K562 (cell line): ENCODE measurements around the gene COL20A1. TPM values are rescaled to one million over a fixed set of nuclear protein-coding genes. Genes with fewer than 3 reads are reported as not detected.

ENCODE experiments used
- ATAC-seq: fragments of 200-7000 bp; cut with Tn5 transposase; 3 replicates; pipeline ENCODE4 v1.9.1; 2020; ENCODE audit warnings: moderate library complexity
- BruUV-seq: library from RNA; stranded (reverse); fragments of 400-500 nt; replicated peaks from 2 replicates; lab custom pipeline; 2021; lab: Mats Ljungman, UMichigan
- CTCF ChIA-PET: fragments of 300-600 bp; formaldehyde crosslinking; extraction: SDS; loops from one replicate; lab custom pipeline; 2021; ENCODE audit warnings: low intra/inter-chr PET ratio; lab: Yijun Ruan, JAX
- POLR2A ChIA-PET: fragments of 300-600, 350-650 bp; sonication (Branson Sonifier 250); formaldehyde crosslinking; extraction: SDS; loops from one replicate; lab custom pipeline; 2021; ENCODE audit warnings: antibody characterized with exemption, inconsistent platforms; lab: Yijun Ruan, JAX
- DNase-seq, 4 experiments: peaks; one replicate each; pipeline versions ENCODE4 v3.0.0 to v3.0.0-alpha.2; 2011 to 2018; ENCODE audit warnings: low spot score in 3 of 4, mixed read lengths in 3 of 4; ENCODE audit errors: extremely low read depth in 1 of 4
- FAIRE-seq: peaks from 2 replicates; lab custom pipeline; 2011; peaks lifted over from hg19 to GRCh38; lab: Jason Lieb, UNC
- H2AFZ ChIP-seq: 2 replicates; pipeline ENCODE4 v1.6.0; 2011; ENCODE audit warnings: low read depth, low read length, control low read depth, inconsistent platforms
- H3K27ac ChIP-seq: fragments of 200-600 bp; 3 replicates; pipeline ENCODE4 v1.8.0; 2011; ENCODE audit warnings: low read depth, mild to moderate bottlenecking, control low read depth, inconsistent platforms, low read length, moderate library complexity, mixed read lengths; ENCODE audit errors: extremely low read depth
- H3K27me3 ChIP-seq, 2 experiments: fragments of 300-600 bp in 1 of 2; 2 replicates in 1 of 2; 3 replicates in 1 of 2; pipeline versions ENCODE4 v1.6.0 to v1.8.0; 2011; ENCODE audit warnings: inconsistent platforms in 2 of 2, low read length in 2 of 2, mild to moderate bottlenecking in 1 of 2, mixed read lengths in 1 of 2, moderate library complexity in 1 of 2; ENCODE audit not compliant: control insufficient read depth in 2 of 2, insufficient read depth in 2 of 2
- H3K36me3 ChIP-seq: fragments of 300-600 bp; 3 replicates; pipeline ENCODE4 v1.8.0; 2011; ENCODE audit warnings: mild to moderate bottlenecking, low read length, inconsistent platforms; ENCODE audit not compliant: control insufficient read depth, insufficient read depth
- H3K4me1 ChIP-seq, 2 experiments: fragments of 200-600 bp in 1 of 2; replicated peaks in 1 of 2; 2 replicates in 1 of 2; 3 replicates in 1 of 2; pipeline versions ENCODE4 v1.5.1 to v1.8.0; 2011; ENCODE audit warnings: inconsistent platforms in 2 of 2, low read length in 2 of 2, mild to moderate bottlenecking in 1 of 2, mixed read lengths in 1 of 2, moderate library complexity in 1 of 2; ENCODE audit not compliant: control insufficient read depth in 2 of 2, insufficient read depth in 2 of 2
- H3K4me2 ChIP-seq: 2 replicates; pipeline ENCODE4 v1.6.1; 2011; ENCODE audit warnings: low read length, control low read depth, inconsistent platforms, mixed read lengths; ENCODE audit not compliant: insufficient read depth
- H3K4me3 ChIP-seq: fragments of 200-600 bp; sonication (generic), shearing (Covaris generic); 2 replicates; pipeline ENCODE4 v1.5.1; 2016; ENCODE audit warnings: control low read depth, inconsistent platforms
- H3K79me2 ChIP-seq: fragments of 200-600 bp; 3 replicates; pipeline ENCODE4 v1.8.0; 2011; ENCODE audit warnings: low read length, inconsistent platforms; ENCODE audit not compliant: control insufficient read depth, insufficient read depth
- H3K9ac ChIP-seq, 2 experiments: 2 replicates each; pipeline versions ENCODE4 v1.6.0 to v1.6.1; 2011; ENCODE audit warnings: low read depth in 2 of 2, low read length in 2 of 2, control low read depth in 1 of 2, inconsistent platforms in 1 of 2, mild to moderate bottlenecking in 1 of 2, mixed read lengths in 1 of 2; ENCODE audit not compliant: insufficient read depth in 1 of 2
- H3K9me1 ChIP-seq: one replicate; pipeline ENCODE4 v1.6.0; 2011; ENCODE audit warnings: inconsistent platforms, mild to moderate bottlenecking, low read length, moderate library complexity; ENCODE audit not compliant: control insufficient read depth, insufficient read depth
- H3K9me3 ChIP-seq: replicated peaks from 2 replicates; pipeline ENCODE4 v1.5.1; 2011; ENCODE audit warnings: low read depth, low read length, inconsistent platforms; ENCODE audit not compliant: control insufficient read depth, insufficient read depth
- H4K20me1 ChIP-seq: replicated peaks from 2 replicates; pipeline ENCODE4 v1.6.1; 2011; ENCODE audit warnings: low read length, inconsistent platforms, mixed read lengths; ENCODE audit not compliant: control insufficient read depth, insufficient read depth
- BACH1 ChIP-seq: fragments of 200-800 bp; sonication (Bioruptor generic); IDR thresholded peaks from 2 replicates; pipeline ENCODE4 v1.6.1; 2016; ENCODE audit warnings: missing genetic modification characterization, missing compliant biosample characterization
- FOXP1 ChIP-seq: sonication (generic); formaldehyde crosslinking; IDR thresholded peaks from 2 replicates; pipeline ENCODE4 v1.8.0; 2022; ENCODE audit warnings: mild to moderate bottlenecking, missing genetic modification reagents
- FUS ChIP-seq: fragments of 200-400 bp; formaldehyde crosslinking; optimal IDR thresholded peaks from 2 replicates; pipeline ENCODE3; 2017; ENCODE audit warnings: low read depth, low read length
- SRF ChIP-seq, 2 experiments: fragments of 250-450, 450-650 bp in 1 of 2; sonication (Bioruptor Pico) in 1 of 2; sonication (generic) in 1 of 2; formaldehyde crosslinking; IDR thresholded peaks; 2 replicates each; pipeline versions ENCODE4 v1.5.0 to v1.5.1; 2020 to 2022; ENCODE audit warnings: mild to moderate bottlenecking in 1 of 2, missing genetic modification reagents in 1 of 2
- SRSF3 ChIP-seq: fragments of 200-400 bp; formaldehyde crosslinking; IDR thresholded peaks from 2 replicates; pipeline ENCODE4 v1.6.1; 2016; ENCODE audit warnings: mild to moderate bottlenecking, low read length, moderate library complexity; ENCODE audit not compliant: insufficient read depth
- ZKSCAN8 ChIP-seq: fragments of 200-800 bp; sonication (Bioruptor generic); IDR thresholded peaks from 2 replicates; pipeline ENCODE4 v1.6.1; 2016; ENCODE audit warnings: missing genetic modification characterization, missing compliant biosample characterization
- ZNF217 ChIP-seq: sonication (generic); formaldehyde crosslinking; IDR thresholded peaks from 2 replicates; pipeline ENCODE4 v1.8.0; 2022; ENCODE audit warnings: mild to moderate bottlenecking, missing genetic modification reagents
- ZNF79 ChIP-seq: fragments of 250-450 bp; sonication (Bioruptor Pico); IDR thresholded peaks from 2 replicates; pipeline ENCODE4 v1.4.0; 2020; ENCODE audit warnings: low read depth, mild to moderate bottlenecking, moderate library complexity
- WGBS: fragments of 100-300 bp; shearing (Covaris generic); methylation state at CpG from one replicate; pipeline ENCODE4 v1.1.6; 2016; ENCODE audit warnings: low coverage, mixed read lengths; ENCODE audit not compliant: insufficient coverage; ENCODE audit errors: missing lambda C conversion rate; 5-methylcytosine and 5-hydroxymethylcytosine counted together
- in situ Hi-C: fragments of 300-500 bp; cut with MboI; formaldehyde crosslinking; loops from 4 replicates; pipeline ENCODE4 v1.15.0; 2018; ENCODE audit warnings: inconsistent platforms, mixed read lengths
- intact Hi-C: fragments of 100-400 bp; cut with micrococcal nuclease; formaldehyde crosslinking; loops from 2 replicates; pipeline ENCODE4 v1.14.2; 2022
- polyA plus RNA-seq, 8 experiments: library from polyadenylated mRNA; depleted of rRNA in 4 of 8; stranded (reverse) in 5 of 8; unstranded in 3 of 8; fragments of >200 nt; fragmentation: Nextera tagmentation in 2 of 8; fragmentation: Illumina TruSeq in 1 of 8; extraction: Ambion mirVana in 2 of 8; extraction: Trizol in 1 of 8; gene quantifications; 2 replicates each; pipeline versions ENCODE4 v1.2.1 to v1.2.3, GENCODE V29; 2011 to 2014; ENCODE audit warnings: inconsistent platforms in 1 of 8, missing spikeins in 1 of 8
- total RNA-seq, 7 experiments: library from RNA; depleted of rRNA in 6 of 7; stranded (reverse); fragments of >200 nt in 6 of 7; fragmentation: Illumina TruSeq in 2 of 7; extraction: Trizol in 2 of 7; gene quantifications; 2 replicates each; pipeline versions ENCODE4 v1.2.1 to v1.2.3, GENCODE V29; 2011 to 2021; ENCODE audit warnings: low replicate concordance in 1 of 7

COL20A1 gene
- total and polyA plus RNA-seq, 9 of the 15 experiments (the other 6 are each of a cell fraction or from before 2014, with no cell fraction given): not detected

GRCh38 chr20:63254232-63254605 lies 38.8 kb upstream of the COL20A1 start, which contains the start of gene NKAIN4:
Gene NKAIN4, minus strand, starts transcription at chr20:63254463. Its CDS starts 13 bp downstream, at chr20:63254450.
- ATAC-seq (no peak), FAIRE-seq (no peak), DNase-seq (no peak)
- BruUV-seq: no TSS peak
- Histone ChIP-seq H3K9ac (no peak within 1 kb of the TSS), H3K27me3 (peaks cover 24 to 78% of the 10 kb centered on the region in 2 experiments; a peak in 4 of 5 replicates), H3K4me3 (no peak within 1 kb of the TSS), H3K36me3 (no peaks in the 10 kb centered on the region), H3K4me1 (peaks cover 0 to 21% of the 10 kb centered on the region in 2 experiments; a peak in 2 of 5 replicates), H3K79me2 (no peaks in the 10 kb centered on the region), H3K9me3 (no peaks in the 10 kb centered on the region), H2AFZ (no peak within 1 kb of the TSS), H3K9me1 (no peaks in the 10 kb centered on the region), H3K27ac (no peak within 1 kb of the TSS), H3K4me2 (no peak within 1 kb of the TSS), H4K20me1 (0 out of 2 replicates have a peak, but pooled peaks cover 15% of the 10 kb centered on the region)
- POLR2A ChIA-PET: interaction anchor here (0.6 to 1.1 kb wide), 2 partner anchors 29 to 538 kb away, joined by 3 to 4 read pairs; no protein-coding TSS in a partner anchor
- in situ Hi-C loops (no loop called here), intact Hi-C loops (no loop called here)
- CTCF ChIA-PET: no interaction called here
- TF ChIP-seq ZNF79 (CRISPR knock-in tag) (no peak), FUS (no peak), BACH1 (tag) (no peak), ZKSCAN8 (CRISPR knock-in tag) (no peak), SRF (CRISPR knock-in tag; IDR thresholded peaks at IDR 0.05) (no peak), FOXP1 (no peak), ZNF217 (no peak), SRSF3 (no peak)
- 7% methylated on average over 4 of the region's 46 CpGs for WGBS
